NCI-H2227 (cell line): ENCODE results near the gene DLGAP1.

Experiments
- DNase-seq: peaks from one replicate; lab custom pipeline; 2025; ENCODE audit not compliant: unreplicated experiment; lab: John Stamatoyannopoulos, UW

DLGAP1 gene

GRCh38 chr18:4245456-4245855 is 209.7 kb downstream of the DLGAP1 start:
- no peak for DNase-seq

- no peak for DNase-seq
These were observed 212.5 kb downstream of the DLGAP1 start for GRCh38 chr18:4242431-4243161.

- DNase-seq: no peak
These were observed 214.0 kb downstream of the DLGAP1 start for GRCh38 chr18:4241090-4241617.

- DNase-seq: no peak
These were observed 216.1 kb downstream of the DLGAP1 start for GRCh38 chr18:4238966-4239365.

- DNase-seq: no peak
These were observed 217.5 kb downstream of the DLGAP1 start for GRCh38 chr18:4237664-4238041.

- DNase-seq: no peak
These were observed 218.0 kb downstream of the DLGAP1 start for GRCh38 chr18:4236940-4237663.

- DNase-seq: no peak
These were observed 221.6 kb downstream of the DLGAP1 start for GRCh38 chr18:4233468-4233867.

GRCh38 chr18:4232656-4233055 is 222.5 kb downstream of the DLGAP1 start:
- no peak for DNase-seq

- DNase-seq: no peak
These were observed 223.8 kb downstream of the DLGAP1 start for GRCh38 chr18:4231260-4231659.

GRCh38 chr18:4230450-4231168 is 224.5 kb downstream of the DLGAP1 start:
- no peak for DNase-seq

GRCh38 chr18:4224031-4224704 is 230.9 kb downstream of the DLGAP1 start:
- DNase-seq: no peak

GRCh38 chr18:4211111-4211837 is 243.8 kb downstream of the DLGAP1 start:
- no peak for DNase-seq

- no peak for DNase-seq
These were observed 246.7 kb downstream of the DLGAP1 start for GRCh38 chr18:4208366-4208765.

GRCh38 chr18:4207383-4207985 is 247.6 kb downstream of the DLGAP1 start:
- no peak for DNase-seq

GRCh38 chr18:4204438-4204720 is 250.7 kb downstream of the DLGAP1 start:
- no peak for DNase-seq

- no peak for DNase-seq
These were observed 251.3 kb downstream of the DLGAP1 start for GRCh38 chr18:4203568-4204437.

GRCh38 chr18:4200399-4200798 is 254.7 kb downstream of the DLGAP1 start:
- DNase-seq: no peak

- DNase-seq: no peak
These were observed 256.2 kb downstream of the DLGAP1 start for GRCh38 chr18:4198956-4199355.

- no peak for DNase-seq
These were observed 258.8 kb downstream of the DLGAP1 start for GRCh38 chr18:4196351-4196750.
